Measurements from ENCODE around the gene SHB. TPM values are rescaled to one million over a fixed set of nuclear protein-coding genes. Genes with fewer than 3 reads are reported as not detected.

Gene SHB
- total and polyA plus RNA-seq, 2 of the 13 experiments (the other 11 are each of a cell fraction or from before 2014, with no cell fraction given): 19.4 to 20.7 TPM

GRCh38 chr9:37913480-37914153 is 155.4 kb downstream of the SHB start (continued):
- no peak for TF ChIP-seq HNF1A (IDR thresholded peaks at IDR 0.05; ENCODE audit: low read depth)
- TF ChIP-seq HNF1A (CRISPR knock-in tag; IDR thresholded peaks at IDR 0.05; ENCODE audit: borderline replicate concordance): peak; percentile 38; the same call in 1 of the 2 replicates
- TF ChIP-seq MEIS2 (CRISPR knock-in tag; IDR thresholded peaks at IDR 0.05): no peak
- no peak for TF ChIP-seq ZNF558 (CRISPR knock-in tag; IDR thresholded peaks at IDR 0.05; ENCODE audit: borderline replicate concordance)
- no peak for TF ChIP-seq TEAD3 (CRISPR knock-in tag; optimal IDR thresholded peaks at IDR 0.05; ENCODE audit: borderline replicate concordance)
- no peak for TF ChIP-seq ZNF207 (IDR thresholded peaks at IDR 0.05; ENCODE audit: borderline replicate concordance)
- no peak for TF ChIP-seq ZNF589 (CRISPR knock-in tag; conservative IDR thresholded peaks at IDR 0.05)
- TF ChIP-seq ZNF337 (CRISPR knock-in tag; IDR thresholded peaks at IDR 0.05; ENCODE audit: borderline replicate concordance, low read depth): no peak
- no peak for TF ChIP-seq ATF4 (CRISPR knock-in tag; IDR thresholded peaks at IDR 0.05)
- TF ChIP-seq JUND (CRISPR knock-in tag; IDR thresholded peaks at IDR 0.05): no peak
- TF ChIP-seq BCLAF1 (IDR thresholded peaks at IDR 0.05): no peak
- TF ChIP-seq SKIL (CRISPR knock-in tag; IDR thresholded peaks at IDR 0.05; ENCODE audit: borderline replicate concordance): no peak
- peak; percentile 99 for TF ChIP-seq RBM22 (optimal IDR thresholded peaks at IDR 0.05; ENCODE audit: low read length)
- TF ChIP-seq ZNF329 (CRISPR knock-in tag; IDR thresholded peaks at IDR 0.05; ENCODE audit: low read depth): no peak
- TF ChIP-seq CBFB (CRISPR knock-in tag; IDR thresholded peaks at IDR 0.05): no peak
- no peak for TF ChIP-seq ZNF704 (CRISPR knock-in tag; IDR thresholded peaks at IDR 0.05; ENCODE audit: borderline replicate concordance)
- TF ChIP-seq SMARCE1 (IDR thresholded peaks at IDR 0.05; ENCODE audit: borderline replicate concordance): no peak
- TF ChIP-seq MXD4 (CRISPR knock-in tag; IDR thresholded peaks at IDR 0.05): no peak

Measured in HepG2 (cell line).